Measurements from ENCODE around the gene YIF1B.
"Not testable (repeated sequence)": the region's sequence is repeated elsewhere in the genome, so short reads cannot be mapped to it uniquely, and the experiment has no call there.

The YIF1B gene

DNA sequence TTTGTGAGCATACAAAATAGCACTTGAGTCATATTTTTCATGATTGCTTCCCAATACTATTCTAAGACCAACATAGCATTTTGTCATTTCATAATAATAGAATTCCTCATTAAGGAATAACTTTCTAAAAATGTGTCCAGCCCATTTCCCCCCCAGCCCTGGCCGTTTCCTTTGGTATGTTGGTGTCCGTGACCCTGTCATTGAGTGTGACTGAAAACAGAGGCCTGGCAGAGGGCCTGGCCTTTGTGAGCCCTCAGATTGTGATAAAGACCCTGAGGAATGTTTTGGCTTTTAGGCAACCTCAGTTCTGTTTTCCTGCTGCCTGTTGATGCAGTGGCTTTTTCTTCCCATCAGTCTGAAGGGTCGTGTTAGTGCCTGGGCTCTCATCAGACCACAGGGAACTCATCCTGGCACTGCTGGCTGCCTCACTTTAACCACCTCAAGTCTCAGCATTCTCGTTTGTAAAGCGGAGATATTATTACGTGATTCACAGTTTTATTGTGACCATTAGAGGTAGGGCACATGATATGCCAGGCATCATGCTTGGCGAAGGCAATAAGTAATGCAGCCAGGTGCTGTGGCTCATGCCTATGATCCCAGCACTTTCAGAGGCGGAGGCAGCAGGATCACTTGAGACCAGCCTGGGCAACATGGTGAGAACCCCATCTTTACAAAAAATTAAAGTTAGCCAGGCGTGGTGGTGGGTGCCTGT lies 37.6 kb downstream of the YIF1B start:
- DNase-seq (ENCODE audit: low read depth in 1 of 2, low spot score in 1 of 2), result no peak

DNA sequence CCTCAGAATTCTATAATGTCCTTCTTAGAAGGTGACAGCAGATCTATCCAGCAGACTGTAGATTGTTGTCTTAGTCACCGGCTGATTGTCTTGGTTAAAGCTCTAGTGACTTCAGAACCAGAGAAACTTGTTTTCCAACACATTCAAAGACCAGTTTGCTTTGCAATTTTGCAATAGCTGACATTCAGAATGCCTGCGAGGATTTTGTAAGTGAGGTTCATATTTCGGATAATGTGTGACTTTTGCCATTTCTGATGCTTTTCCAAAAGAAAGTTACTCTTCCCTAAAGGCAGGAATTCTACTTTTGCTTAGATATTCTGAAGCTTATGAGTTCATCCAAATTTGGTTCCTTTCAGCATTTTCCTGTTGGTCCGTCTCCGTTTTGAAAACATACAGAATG lies 38.2 kb downstream of the YIF1B start:
- DNase-seq (ENCODE audit: low read depth in 1 of 2, low spot score in 1 of 2), result no peak

DNA sequence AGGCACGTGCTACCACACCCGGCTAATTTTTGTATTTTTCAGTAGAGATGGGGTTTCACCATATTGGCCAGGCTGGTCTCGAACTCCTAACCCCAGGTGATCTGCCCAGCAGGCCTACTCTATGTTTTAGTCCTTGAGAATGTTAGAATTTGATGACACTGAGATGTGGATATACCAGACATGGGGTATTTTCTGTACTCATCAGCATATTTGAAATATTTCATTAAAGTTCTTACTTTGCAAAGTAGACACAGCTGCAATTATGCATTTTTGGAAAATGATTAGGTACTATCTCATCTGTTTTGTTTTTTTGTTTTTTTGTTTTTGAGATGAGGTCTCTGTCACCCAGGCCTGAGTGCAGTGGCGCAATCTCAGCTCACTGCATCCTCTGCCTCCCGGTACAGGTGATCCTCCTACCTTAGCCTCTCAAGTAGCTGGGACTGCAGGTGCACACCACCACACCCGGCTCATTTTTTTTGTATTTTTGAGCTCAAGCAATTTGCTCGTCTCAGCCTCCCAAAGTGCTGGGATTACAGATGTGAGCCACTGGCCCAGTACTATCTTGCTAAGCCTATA lies 38.7 kb downstream of the YIF1B start:
- no peak for DNase-seq (ENCODE audit: low read depth in 1 of 2, low spot score in 1 of 2)

DNA sequence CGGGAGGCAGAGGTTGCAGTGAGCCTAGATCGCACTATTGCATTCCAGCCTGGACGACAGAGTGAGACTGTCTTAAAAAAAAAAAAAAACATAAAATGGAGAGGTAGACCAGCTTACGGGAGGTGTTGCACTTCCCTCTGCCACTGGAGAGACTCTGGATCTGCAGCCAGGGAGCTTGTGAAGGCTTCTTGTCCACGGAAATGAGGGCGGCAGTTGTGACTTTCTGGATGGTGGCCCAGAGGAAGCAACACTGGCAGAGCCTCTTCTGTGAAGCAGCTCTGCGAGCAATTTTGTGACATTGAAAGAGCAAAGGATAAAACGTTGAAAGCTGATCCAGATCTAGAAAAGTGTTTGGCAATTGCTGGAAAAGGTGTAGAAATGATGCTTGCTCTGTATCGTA lies 41.0 kb downstream of the YIF1B start:
- no peak for DNase-seq (ENCODE audit: low read depth in 1 of 2, low spot score in 1 of 2)

DNA sequence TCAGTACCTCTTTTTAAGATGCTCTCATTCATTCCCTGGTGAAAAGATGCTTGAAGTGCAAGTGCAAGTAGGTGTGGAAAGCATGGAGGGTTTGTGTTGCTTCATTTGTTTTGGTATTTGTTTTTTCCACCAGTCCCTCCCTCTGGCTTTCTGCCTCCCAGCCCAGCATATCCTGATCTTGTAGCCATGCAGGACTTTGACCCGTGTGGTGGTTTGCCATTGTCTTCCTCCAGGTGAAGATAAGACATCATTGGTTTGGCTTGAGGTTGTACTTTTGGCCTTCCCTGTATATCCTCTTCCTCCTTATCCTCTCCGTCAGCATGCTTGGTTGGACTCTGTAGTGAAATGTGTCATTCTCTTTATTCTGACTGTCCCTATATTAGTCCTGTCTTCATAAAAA lies 42.2 kb downstream of the YIF1B start:
- DNase-seq (ENCODE audit: low read depth in 1 of 2, low spot score in 1 of 2), result no peak

DNA sequence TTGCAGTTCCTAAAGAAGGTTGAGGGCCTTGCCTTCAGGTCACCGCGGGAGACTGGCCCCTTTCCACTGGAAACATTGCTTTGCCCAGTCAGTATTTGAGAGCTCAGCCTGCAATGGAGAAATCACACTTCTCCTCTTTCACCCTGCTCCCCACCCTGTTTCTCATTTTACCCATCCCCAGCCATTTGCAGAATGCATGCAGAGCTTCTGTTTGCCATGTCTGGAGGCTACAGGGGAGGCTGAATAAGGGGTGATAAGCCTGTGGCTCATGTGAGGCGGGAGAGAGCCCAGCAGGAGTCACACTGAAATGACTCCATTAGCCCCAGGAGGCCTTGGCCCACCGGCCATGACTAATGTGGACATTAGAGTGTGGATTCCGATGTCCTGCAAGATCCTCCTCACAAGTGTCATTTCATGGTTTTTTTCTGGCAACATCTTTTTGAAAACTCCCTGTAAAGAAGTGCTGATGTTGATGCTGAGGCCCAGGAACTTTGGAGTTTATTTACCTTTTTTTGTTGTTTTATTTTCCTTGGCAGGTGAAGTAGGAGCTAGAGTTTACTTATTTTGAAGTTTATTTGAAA lies 45.1 kb downstream of the YIF1B start:
- no peak for DNase-seq (ENCODE audit: low read depth in 1 of 2, low spot score in 1 of 2)

DNA sequence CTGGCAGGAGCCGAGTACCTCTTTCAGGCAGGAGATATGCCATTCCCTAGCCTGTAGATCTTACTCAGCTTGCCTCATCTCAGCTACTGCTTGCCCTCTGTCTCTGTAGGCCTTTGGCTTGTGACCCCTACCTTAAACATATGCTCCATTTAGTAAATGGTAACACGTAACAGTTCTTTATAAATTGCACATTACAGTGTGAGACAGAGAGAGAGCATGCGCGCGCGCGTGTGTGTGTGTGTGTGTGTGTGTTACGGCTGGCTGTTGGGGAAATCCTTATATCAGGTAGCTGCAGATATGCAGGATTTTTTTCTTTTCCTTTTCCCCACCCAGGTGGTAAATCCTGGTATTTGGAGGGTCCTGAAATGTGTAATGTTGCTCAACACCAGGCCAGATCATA lies 47.2 kb downstream of the YIF1B start:
- no peak for DNase-seq (ENCODE audit: low read depth in 1 of 2, low spot score in 1 of 2)

DNA sequence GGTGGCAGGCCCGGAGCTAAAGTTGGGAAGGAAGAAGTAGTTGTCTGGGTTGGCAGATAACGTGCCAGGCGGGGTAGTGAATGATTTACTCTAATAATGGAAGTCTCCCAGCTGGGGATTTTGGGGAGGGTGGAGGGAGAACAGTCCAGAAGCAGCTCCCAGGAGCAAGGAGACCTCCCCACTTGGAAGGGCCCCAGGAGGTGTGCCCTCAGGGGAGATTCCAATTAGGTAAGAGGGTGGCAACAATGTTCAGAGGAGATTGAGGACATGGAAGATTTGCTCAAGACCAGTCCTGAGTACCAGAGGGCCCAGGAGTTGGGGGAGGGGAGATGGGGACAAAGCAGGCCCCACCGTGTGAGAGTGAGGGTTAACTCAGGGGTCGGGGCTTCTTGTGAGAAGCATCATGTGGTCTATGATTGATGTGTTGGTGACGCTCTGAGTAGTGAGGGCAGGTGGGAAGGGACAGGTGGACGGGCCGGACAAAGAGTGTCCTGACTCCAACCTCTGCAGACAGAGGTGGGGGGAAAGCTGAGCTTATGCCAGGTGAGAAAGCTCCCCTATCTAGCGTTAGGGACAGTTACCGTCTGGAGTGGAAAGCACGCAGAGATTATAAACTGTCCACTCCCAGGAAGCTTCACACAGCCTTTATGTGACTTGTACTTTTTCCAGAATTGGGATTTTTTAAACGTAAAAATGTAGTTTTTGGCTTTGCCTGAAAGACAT lies 47.8 kb downstream of the YIF1B start:
- DNase-seq (ENCODE audit: low read depth in 1 of 2, low spot score in 1 of 2), result no peak

DNA sequence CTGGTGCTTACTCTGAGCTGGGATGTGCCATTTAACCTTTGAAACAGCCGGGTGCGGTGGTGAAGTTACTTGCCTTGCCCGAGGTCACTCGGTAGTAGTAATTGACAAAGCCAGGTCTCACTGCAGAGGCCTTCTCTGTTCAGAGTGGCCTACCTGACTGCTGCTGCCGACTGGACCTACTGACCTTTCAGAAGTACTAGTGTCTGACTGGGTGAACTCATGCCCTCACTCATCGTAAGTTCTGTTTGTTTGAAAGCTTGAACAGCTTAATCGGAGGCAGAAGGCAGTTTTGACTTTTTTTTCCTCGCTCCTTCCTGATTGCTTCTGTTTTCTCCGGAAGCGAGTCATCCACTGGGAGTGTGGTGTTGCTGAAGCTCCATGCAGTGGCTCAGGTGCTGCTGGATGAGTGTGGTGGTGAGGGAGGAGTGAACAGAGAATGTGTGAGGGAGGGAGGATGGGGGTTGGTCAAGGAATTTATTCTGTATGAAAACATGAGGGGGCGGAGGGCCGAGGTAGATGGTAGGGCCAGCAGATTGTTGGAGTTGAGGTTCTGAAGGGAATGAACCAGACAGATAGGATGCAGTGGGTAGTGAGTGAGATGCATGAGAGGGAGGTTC lies 48.7 kb downstream of the YIF1B start:
- DNase-seq (ENCODE audit: low read depth in 1 of 2, low spot score in 1 of 2), result no peak

DNA sequence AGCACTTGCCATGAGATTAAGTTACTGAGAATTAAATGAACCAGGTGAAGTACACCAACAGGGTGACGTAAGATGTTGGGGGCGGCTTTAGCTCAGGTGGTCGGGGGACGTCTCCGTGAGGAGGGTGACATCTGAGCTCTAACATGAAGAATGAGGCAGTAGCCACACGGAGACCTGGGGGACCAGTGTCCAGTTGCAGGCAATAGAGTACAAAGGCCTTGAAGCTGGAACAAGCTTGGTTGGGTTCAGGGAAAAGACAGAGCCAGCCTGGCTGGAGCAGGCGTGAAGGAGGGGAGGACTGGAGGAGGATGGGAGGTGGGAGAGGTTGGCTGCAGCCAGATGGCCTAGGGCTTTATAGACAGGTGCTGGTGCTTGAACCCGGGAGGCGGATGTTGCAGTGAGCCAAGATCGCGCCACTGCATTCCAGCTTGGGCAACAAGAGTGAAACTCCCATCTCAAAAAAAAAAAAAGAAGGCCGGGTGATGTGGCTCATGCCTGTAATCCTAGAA lies 49.8 kb downstream of the YIF1B start:
- DNase-seq (ENCODE audit: low read depth in 1 of 2, low spot score in 1 of 2), result no peak

DNA sequence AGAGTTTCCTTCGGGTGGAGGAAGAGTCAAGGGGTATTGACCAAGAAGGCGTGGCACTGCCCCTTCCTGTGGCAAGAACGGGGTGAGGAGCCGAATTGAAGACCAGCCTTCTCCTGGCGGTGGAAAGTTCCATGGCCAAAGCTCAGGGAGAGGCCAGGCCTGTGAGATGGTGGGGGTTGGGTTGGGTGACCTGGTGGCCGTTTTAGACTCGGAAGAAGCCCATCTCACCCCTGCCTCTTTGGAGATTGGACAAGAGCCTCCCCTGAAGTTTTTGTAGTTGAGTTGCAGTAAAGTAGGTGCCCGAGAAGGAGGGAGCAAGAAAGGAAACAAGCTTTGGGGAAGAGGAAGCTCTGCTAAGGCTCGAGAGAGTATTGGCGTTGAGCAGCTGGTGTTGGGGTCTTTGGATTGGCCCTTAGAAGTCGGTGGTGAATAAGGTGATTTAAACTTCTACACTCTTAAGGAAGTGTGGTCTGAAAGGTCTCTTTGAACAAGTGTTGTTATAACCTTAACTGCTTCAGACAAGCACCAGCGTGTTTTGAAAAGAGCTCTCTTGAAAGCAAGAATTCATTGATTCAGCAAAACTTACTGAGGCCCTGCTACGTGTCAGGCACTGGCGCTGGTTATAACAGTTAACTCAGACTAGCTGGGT lies 50.4 kb downstream of the YIF1B start:
- DNase-seq (ENCODE audit: low read depth in 1 of 2, low spot score in 1 of 2), result no peak

DNA sequence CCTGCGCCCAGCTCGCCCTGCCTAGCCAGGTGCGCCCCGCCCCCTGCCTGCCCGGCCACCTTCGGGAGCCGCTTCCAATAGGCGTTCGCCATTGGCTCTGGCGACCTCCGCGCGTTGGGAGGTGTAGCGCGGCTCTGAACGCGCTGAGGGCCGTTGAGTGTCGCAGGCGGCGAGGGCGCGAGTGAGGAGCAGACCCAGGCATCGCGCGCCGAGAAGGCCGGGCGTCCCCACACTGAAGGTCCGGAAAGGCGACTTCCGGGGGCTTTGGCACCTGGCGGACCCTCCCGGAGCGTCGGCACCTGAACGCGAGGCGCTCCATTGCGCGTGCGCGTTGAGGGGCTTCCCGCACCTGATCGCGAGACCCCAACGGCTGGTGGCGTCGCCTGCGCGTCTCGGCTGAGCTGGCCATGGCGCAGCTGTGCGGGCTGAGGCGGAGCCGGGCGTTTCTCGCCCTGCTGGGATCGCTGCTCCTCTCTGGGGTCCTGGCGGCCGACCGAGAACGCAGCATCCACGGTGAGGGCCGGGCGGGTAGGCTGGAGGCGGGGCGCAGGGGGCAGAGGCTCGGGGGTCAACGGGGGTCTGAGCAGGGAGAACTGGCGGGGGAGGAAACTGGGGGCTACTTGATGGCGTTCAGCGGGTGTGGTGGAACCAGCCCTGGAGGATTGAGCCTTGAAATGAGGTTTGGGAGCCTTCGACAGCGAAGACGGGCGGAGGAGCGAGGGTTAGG lies 51.1 kb downstream of the YIF1B start, which contains the start of gene SPINT2:
Gene SPINT2, plus strand, starts transcription at position 88 of the 727 bp plus-strand sequence. Its CDS starts 320 bp downstream, at position 408.
- peak in 1 of 2 donors; percentile 22 for DNase-seq (ENCODE audit: low read depth in 1 of 2, low spot score in 1 of 2)

DNA sequence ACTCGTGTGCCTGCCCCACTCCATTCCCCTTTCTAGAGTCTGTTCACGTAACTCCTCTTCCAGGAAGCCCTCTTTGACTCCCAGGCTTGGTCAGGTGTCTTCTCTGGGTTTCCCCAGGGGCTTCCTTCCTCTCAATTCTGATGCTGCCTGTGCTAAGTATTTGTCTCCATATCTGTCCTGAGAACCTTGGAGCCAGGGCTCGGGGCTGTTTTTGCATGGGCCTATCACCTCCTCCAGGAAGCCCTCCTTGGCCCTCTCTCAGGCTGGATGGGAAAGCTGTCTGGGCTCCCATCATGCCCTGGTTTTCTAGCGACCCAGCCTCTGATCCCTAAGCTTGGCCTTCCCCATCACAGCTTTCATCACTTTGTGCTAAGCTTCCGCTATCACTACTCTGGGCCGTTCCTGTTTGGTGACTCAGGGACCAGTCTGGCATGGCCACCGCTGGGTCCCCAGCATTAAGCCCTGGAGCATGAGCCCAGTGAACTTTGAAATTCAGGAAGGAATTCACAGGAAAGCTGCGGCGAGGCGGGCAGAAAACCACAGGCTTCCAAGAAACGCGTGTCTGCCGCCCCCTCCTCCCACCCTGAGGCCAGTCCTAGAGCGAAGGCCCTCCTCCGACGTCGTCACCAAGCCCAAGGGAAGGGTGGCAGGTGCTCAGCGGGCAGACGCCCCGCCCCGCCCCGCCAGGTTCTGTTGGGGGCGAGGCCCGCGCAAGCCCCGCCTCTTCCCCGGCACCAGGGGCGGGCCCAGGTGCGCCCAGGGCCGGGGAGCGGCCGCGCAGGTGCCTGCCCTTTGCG lies 51.9 kb downstream of the YIF1B start:
- DNase-seq (ENCODE audit: low read depth in 1 of 2, low spot score in 1 of 2), result peak; percentile 45 to 63

DNA sequence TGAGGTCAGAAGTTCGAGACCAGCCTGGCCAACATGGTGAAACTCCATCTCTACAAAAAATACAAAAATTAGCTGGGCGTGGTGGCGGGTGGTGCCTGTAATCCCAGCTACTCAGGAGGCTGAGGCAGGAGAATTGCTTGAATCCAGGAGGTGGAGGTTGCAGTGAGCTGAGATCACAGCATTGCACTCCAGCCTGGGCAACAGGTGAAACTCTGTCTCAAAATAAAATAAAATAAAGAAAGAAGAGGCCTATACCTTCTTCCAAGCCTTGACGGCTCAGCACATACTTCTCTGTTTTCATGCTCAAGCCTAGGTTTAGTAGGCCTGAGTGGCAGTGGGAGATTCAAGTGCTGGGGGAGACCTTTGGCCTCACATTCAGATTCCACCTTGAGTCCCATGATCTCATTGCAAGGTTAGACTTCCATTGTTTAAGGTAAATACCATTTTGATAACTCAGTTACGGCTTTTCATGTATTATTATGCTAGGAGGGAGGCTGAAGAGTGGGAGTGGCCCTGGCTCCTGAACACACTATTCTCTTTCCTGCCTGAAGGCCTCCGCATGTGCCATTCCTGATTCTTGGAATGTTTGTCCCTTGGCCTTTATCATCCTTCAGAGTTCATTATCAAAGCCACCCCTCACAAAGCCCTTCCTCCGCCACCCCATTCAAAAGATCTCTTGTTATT lies 53.0 kb downstream of the YIF1B start:
- DNase-seq (ENCODE audit: low read depth in 1 of 2, low spot score in 1 of 2), result no peak

DNA sequence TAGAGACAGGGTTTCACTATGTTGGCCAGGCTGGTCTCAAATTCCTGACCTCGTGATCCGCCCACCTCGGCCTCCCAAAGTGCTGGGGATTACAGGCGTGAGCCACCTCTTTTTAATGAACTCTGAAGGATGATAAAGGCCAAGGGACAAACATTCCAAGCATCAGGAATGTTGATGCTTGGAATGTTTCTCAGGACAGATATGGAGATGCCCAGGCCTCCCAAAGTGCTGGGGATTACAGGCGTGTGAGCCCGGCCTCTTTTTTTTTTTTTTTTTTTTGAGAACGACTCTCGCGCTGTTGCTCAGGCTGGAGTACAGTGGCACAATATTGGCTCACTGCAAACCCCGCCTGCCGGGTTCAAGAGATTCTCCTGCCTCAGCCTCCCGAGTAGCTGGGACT lies 53.8 kb downstream of the YIF1B start:
- not testable (repeated sequence) for DNase-seq (ENCODE audit: low read depth in 1 of 2, low spot score in 1 of 2)

DNA sequence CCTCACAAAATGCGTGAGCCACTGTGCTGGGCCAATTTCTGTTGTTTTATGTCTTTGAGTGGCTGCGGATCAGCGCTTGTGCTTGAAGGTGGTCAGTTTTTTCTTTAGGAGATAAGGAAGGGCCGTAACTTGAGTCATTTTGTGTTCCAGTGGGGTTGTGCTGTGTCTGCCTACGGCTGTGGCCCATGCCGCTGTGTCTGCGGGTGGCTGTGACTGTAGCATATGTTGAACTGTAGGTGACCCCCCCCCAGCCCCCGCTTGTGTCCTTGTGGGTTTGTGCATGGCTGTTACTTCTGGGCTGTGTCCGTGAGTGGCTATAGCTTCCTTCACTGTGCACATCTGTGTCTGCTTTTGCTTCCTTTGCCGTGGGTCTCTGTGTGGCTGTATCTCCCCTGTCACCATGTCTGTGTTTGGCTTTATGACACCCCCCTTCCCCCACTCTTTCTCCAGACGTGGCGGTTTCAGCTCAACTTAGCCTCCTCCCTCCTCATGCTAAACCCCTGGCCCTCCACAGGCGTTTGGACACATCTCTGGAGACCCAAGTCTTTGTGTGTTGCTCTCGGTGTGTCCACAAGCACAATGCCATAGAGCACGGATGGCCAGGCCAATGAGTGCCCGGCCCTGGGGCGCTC lies 60.2 kb downstream of the YIF1B start:
- DNase-seq (ENCODE audit: low read depth in 1 of 2, low spot score in 1 of 2), result no peak

DNA sequence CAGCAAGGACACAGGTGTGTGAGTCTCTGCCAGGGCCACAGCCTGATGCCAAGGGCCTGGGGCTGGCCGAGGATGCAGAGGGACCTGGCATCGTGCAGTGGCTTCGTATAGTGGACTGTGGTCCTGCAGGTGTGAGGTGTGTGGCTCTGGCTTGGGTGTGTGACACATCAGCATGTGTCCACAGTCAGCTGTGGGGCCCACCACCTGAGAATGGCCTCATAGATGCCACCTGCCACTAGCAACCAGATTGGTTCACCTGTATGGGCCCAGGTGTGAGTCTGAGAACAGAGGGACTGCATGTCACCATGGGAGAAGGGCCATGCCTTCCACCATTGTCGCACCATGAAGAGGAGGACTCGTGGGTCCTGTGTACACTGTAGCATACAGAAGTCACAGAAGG lies 62.0 kb downstream of the YIF1B start:
- no peak for DNase-seq (ENCODE audit: low read depth in 1 of 2, low spot score in 1 of 2)
